Hepatocyte (in vitro differentiated cells): ENCODE measurements around the gene NEK10.

Experiments used
- CTCF ChIP-seq: fragments of 200-600 bp; sonication (generic); IDR thresholded peaks from 2 replicates; pipeline ENCODE4 v1.5.1; 2016; ENCODE audit warnings: antibody characterized with exemption, mild to moderate bottlenecking; ENCODE audit not compliant: poor library complexity
- EZH2 ChIP-seq: fragments of 200-600 bp; sonication (generic); IDR thresholded peaks from 2 replicates; pipeline ENCODE4 v1.6.1; 2016; ENCODE audit warnings: antibody characterized with exemption, mild to moderate bottlenecking, borderline replicate concordance
- EZH2phosphoT487 ChIP-seq: fragments of 200-600 bp; sonication (generic); IDR thresholded peaks from one replicate; pipeline ENCODE4 v1.6.1; 2018; ENCODE audit warnings: antibody characterized with exemption, mild to moderate bottlenecking, low read depth, moderate library complexity; ENCODE audit not compliant: unreplicated experiment, severe bottlenecking

GRCh38 chr3:27360113-27361078 lies 8.8 kb downstream of the NEK10 start:
- TF ChIP-seq CTCF (no peak), EZH2 (no peak), EZH2phosphoT487 (no peak)
